HG02623 (cell line): Measurements from ENCODE around the gene JPH2.

Experiments used
- ATAC-seq: cut with Tn5 transposase; IDR thresholded peaks from one replicate; pipeline ENCODE4 v1.9.1; 2021; ENCODE audit warnings: moderate library complexity; ENCODE audit not compliant: unreplicated experiment

The JPH2 gene

DNA sequence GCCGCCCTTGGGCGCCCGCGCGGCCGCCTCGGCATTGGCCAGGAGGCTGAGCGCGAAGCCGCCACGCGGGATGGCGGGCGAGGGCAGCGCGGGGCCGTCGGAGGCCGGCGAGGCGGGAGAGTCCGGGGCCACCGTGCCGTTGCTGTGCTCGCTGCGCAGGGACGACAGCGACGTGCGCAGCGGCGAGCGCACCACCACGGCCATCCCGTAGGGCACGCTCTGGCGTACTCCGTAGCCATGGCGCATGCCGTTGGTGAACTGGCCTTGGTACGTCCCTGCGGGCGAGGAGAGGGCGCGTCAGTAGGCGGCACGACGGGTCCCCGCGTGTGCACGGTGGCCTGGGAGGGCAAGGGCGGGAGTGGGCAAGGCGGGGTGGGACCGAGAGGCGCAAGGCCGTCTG, 26.9 kb downstream of the JPH2 start:
- no peak for ATAC-seq

DNA sequence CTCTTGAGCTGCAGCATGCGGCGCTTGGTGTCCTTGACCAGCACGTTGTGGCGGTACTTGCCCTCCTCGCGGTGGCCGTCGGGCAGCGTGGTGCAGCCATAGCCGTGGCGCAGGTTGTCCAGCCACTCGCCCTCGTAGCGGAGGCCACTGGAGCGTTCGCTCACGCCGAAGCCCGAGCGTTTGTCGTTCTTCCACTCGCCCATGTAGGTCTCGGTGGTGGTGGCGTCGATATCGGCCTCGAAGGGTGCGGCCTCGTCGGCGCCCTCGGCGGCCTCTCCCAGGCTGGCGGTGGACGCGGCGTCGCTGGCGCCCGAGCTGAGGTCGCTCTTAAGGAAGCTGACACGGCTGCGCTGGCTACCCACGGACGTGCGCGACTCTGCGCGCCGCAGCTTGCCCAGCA, 27.3 kb downstream of the JPH2 start:
- ATAC-seq = no peak

DNA sequence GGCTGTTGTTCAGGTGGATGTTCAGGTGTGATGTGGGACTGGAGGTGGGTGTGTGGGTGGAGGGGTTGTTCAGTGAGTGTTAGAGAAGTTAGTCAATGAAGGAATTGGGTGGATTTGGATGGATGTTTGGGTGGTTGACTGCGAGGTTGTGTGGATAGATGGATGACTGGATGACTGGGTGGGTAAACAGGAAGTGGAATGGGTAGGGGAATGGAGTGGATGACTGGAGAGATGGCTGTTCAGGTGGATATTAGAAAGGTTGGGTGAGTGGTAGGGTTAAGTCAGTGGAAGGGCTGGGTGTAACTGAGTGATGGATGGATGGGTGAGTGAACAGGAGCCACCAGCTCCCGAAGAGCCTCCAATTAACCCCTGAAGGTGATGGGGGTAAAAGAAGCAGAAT, 27.9 kb downstream of the JPH2 start:
- ATAC-seq = no peak

DNA sequence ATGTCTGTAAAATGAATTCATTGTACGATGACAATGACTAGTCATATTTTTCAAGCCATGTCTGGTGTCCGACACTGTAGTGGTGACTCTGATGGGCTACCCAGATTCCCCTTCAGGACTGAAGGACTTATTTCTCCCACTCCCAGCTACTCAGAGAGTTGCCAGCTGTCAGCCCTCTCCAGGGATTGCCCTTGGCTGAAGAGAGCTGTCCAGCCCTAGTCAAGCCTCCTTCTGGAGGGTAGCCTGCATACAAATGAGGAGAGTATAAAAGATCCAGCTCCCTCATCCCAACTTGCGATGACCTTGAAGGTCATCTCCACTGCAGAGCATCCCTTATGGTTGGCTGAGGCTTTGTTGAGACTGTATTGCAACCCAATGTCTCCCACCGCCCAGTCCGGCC, 29.9 kb downstream of the JPH2 start:
- ATAC-seq = no peak

DNA sequence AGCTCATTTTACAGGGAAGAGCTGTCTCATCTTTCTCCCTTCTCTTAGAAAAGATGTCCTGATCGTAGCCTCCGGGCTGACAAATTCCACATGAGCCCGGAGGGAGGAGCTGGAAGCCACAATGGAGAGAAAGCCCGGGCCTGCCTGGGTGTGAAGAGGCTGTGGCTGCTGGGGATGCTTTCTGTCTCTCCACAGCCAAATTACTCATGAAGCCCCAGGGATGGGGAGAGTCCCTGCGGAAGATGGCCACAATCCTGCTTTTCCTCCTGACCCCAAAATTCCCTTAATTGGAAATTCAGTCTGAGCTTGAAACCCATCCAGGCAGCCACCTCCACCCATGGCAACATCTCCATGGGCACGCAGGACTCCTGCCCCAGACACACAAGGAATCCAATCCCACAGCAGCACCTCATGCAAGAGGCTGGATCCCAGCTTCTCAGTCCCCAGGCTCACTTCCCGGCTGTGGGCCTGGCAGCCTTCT, 32.4 kb downstream of the JPH2 start:
- no peak for ATAC-seq

DNA sequence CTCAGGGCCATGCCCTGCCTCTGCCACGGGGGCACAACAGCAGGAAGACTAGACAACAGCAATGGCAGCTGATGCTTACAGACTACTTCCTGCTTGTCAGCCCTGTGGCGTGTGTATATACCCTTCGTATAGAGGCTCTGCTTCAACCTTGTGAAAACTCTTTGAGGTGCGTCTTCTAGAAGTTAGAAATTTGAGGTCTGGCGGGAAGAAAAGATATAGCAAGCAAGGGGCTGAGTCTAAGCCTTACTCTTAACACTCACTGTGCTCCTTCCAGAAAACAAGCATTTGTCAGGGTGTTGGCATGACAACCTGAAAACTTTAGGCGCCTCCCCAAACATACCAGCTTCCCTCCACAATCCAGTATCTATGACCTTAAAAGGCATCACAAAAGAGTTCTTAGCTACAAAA, 33.3 kb downstream of the JPH2 start:
- no peak for ATAC-seq

DNA sequence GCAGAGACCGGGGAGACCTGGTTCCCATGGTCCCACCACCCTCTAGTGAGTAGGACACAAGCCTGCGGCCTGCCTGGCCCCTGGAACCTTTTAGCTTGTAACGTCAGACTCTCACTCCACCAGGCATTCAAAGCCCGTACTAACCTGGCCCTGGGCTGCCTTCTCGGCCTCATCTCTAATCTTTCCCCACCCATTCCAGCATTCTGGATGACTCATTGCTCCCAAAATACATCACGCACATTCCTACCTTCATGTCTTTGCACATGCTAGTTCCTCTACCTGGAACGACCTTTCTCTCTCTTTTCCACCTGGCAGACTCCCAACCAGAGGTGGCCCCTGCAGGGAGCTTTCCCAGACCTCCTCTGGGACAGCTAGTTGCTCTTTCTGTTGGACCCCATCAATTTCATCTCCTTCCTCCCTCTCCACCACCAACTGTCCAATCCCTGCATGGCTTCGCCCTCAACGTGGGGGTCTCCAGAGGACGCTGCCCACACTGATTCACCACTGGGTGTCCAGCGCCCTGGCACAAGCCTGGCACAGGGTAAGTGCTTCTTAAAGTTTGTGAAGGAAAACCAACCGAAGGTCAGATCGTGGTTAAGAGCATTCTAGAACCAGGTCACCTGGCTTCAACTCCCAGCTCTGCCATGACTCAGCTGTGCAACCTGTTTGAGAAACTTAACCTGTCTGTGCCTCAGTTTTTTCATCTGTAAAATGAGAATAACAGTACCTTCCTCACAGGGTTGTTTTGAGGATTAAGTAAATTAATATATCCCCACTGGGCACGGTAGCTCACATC, 35.2 kb downstream of the JPH2 start:
- no peak for ATAC-seq

DNA sequence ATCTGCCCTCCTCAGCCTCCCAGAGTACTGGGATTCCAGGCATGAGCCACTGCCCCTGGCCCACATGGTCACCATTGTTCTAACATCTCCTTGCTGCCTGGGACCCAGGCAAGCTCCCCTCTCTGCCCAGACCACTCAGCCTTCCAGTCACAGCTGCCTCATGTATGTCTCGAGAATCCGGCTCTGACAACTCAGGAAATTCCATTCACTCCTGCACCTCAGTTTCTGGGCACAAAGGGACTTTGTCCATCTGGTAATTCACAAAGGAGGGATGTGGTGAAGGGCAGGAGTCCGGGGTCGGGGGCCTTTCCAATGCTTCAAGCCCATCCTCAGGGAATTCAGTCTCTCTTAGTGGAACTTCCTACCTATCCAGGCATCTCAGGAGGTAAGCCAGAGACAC, 40.7 kb downstream of the JPH2 start:
- no peak for ATAC-seq

DNA sequence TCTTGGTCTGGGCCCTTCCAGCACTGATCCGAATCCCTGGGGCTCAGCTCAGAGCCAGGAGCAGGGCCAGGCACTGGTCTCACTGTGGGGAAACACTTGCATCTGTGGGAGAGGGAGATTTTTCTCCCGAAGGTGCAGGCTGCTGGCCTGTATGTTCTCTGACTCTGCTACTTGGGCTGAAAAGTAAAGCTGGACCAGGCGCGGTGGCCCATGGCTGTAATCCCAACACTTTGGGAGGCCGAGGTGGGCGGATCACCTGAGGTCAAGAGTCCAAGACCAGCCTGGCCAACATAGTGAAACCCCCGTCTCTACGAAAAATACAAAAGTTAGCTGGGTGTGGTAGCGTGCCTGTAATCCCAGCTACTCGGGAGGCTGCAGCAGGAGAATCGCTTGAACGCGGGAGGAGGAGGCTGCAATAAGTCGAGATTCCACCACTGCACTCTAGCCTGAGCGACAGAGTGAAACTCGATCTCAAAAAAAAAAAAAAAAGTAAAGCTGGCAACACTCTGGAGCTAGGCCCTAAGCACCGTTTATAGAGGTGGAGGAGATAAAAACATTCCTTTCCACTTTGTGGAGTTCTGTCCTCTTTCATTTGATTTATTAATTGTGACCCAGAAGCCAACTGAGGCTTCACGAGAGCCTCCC, 41.7 kb downstream of the JPH2 start:
- ATAC-seq = no peak

DNA sequence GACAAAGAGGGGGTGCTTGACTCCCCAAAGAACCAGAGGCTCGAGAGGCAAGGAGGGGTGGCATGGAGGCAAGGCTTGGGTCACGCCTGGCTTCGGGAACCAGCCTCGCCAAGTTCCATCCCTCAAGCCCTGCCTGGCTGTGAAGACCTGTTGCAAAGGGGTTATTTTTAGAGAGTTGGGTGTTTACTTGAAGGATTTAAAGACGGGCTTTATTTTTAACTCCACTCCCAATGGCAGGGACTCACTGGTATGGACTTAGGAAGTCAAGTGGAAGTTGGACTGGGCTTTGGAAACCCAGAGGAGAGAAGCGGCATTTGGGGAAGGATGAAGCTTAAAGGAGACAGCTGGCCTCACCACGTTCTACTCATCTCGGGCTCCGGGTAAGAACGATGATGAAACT, 43.1 kb downstream of the JPH2 start:
- ATAC-seq = no peak

DNA sequence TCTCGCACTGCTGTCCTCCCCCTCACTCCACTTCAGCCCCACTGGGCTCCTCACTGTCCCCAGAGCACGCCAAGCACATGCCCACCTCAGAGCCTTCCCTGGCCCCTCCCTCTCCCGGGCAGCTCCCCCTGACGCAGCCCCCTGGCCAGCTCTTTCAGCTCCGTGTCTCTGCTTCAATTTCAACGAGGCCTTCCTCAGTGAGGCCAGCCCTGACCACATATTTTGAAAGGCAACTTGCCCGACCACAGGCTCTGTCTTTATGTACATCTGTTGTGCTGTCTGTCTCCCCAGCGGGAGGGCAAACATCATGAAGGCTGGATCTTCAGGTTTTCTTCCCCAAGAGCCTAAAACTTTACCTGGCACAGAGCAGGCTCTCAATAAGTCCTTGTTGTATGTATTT, 44.6 kb downstream of the JPH2 start:
- no peak for ATAC-seq

DNA sequence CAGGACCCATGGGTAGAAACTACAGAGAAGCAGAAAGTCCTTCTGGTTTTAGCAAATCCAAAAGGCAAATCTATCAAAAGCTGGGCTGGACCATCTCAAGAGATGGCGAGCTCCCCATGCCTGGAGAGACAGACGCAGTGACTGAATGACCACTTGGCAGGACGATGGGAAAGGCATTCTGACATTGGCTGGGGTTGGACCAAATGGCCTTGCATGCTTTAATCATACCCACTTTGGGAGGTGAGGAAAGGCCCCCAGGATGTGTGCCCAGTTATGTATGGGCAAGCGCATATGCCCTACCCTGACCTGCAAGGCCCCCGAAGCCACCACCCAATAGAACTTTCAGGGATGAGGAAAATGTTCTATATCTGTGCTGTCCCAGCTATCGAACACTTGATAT, 45.1 kb downstream of the JPH2 start:
- ATAC-seq = no peak

DNA sequence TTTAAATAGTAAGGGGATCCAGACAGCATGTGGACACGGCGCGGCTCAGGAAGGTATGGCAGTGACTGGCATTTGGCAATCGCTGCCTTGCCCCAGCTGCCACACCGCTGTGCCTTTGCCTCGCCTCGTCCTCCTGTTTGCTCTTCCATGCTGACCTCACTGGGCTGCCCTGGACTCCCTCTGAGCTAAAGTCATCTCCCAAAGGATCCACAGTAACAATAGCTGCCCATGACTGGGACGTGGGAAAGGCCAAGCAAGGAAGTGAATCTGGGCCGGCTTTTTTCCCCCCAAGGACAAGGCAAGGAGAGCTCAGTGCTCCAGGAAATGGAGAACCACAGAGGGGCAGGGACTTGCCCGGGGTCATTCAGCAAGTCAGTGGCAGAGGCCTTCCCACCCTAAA, 48.1 kb downstream of the JPH2 start:
- no peak for ATAC-seq

DNA sequence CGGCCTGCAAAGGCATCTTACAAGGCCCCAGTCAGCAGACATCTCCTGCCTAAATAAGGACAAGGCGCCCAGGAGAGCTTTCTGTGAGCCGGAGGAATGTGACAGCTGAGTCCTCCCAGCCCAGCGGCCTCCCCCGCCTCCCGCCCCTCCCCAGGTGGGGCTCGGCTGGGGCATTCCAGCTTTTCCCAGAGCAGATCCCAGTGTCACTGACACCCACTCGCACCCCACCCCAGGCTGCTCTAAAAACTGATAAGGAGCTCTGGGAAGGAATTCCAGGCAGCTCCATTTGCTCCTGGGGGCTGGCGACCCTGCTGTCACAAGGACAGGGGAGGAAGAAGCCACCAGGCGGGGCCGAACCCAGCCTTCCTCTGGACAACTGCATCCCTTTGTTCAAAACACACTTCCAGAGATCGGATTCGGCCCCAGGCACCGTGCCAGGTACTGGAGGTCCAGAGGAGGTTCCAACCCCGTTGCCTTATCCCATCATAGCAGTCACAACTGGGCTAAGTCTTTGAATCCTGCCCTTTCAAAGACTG, 49.7 kb downstream of the JPH2 start:
- no peak for ATAC-seq

DNA sequence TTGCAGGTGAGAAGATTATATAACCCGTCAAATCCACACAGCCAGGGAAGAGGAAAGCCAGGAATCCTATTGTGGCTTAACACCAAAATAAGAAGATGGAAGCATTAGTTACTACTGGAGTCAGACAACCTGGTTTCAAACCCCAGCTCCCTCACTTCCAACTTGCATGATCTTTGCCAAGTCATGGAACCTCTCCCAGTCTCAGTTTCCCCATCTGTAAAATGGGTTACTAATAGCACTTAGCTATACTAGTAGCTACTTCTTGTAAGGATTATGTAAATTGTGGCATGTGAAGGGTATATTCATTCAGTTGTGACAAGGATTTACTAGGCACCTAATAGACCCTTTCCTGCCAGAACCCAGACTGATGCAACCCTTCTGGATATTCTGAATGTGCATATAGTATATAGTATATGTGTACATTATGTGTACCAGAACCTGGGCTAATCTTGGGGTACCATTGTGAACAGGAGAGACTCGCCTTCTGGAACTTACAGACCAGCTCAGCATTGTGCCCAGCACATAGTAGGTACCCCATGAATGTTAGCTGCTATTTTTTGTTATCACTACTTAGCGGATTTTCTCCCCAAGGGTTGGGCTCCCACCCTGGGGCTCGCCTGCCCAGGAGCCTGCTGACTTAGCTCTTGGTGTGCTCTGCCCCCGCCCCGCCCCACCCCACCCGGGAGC, 50.3 kb downstream of the JPH2 start:
- no peak for ATAC-seq

DNA sequence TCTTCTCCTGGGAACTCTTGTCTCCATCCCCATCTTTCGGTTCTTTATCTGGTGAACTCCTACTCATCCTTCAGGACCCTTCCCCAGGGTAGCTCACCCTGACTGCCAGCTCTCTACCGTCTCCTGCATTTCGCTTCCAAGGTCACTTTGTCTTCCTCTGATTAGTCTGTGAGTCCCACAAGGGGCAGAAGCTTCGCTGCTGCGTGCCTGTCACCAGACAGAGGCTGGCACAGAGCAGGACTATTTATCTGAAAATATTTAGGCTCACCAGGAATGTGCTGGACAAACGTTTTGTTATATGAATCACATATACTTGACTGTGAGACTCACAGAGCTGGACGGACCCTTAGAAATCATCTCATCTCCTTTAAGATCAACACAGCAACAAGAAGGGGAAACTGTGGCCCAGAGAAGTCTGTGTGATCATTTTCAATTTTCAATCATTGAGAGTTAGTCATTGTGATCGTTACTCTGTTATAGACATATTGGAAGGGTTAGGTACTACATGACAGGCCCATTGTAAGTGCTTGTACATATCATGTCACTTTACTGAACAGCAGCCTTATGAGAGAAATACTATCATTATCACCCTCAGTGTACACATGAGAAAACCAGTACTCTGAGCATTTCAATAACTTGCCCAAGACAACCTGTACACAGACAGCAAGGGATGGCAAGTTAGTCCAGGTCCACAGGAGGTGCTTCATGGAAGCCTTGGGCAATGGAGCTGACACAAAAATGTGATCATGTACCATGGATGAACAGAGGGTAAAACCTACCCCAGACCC, 51.4 kb downstream of the JPH2 start:
- no peak for ATAC-seq

DNA sequence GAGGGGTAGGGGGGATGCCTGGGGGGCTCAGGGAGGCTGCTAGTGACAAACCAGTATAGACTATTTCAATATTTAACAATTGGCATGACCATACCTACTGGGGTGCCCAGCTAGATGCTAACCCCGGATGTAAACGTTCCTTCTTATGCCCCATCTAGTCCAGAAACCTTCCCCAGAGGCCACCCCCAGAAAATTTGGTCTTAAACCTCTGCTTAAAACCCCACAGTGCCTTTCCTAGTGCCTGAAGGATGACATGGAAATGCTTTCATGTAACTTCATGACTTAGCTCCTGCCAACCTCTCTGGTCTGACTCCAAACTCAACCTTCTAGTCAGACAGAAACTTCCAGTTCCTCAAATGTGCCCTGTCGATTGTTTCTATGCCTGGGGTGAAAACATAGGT, 52.0 kb downstream of the JPH2 start:
- ATAC-seq = no peak

DNA sequence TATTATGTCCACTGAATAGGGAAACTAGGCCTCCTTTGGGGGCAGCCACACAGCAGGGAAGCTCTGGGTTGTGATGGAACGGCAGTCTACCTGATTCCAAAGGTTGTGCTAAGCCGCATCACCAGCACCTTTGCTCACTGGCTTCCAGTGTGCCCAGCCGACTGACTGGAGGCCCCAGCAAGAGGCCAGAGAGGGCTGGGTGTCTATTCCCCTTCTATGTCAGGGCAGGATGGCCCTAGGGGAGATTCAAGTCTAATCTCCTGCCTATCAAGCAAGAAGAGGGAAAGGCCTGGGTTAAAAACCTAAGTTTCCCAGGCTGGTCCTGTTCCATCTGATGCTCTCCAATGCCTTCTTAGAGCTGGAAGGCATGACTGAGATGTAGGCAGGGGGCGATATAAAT, 53.6 kb downstream of the JPH2 start:
- ATAC-seq = no peak

DNA sequence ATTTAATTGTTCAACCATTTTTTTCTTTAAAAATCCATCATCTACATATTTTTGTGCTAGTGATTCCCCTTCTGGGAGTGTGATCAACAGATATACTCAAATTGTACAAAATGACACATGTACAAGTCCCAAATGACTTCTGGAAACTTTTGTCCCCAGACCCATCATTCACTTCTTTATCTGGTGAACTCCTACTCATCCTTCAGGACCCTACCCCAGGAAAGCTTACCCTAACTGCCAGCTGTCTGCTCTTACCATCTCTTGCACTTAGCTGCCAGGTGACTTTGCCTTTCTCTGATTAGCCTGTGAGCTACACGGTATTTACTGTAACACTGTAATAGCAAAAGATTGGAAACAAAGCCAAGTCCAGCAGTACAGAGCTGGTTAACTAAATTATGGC, 55.3 kb downstream of the JPH2 start:
- no peak for ATAC-seq

DNA sequence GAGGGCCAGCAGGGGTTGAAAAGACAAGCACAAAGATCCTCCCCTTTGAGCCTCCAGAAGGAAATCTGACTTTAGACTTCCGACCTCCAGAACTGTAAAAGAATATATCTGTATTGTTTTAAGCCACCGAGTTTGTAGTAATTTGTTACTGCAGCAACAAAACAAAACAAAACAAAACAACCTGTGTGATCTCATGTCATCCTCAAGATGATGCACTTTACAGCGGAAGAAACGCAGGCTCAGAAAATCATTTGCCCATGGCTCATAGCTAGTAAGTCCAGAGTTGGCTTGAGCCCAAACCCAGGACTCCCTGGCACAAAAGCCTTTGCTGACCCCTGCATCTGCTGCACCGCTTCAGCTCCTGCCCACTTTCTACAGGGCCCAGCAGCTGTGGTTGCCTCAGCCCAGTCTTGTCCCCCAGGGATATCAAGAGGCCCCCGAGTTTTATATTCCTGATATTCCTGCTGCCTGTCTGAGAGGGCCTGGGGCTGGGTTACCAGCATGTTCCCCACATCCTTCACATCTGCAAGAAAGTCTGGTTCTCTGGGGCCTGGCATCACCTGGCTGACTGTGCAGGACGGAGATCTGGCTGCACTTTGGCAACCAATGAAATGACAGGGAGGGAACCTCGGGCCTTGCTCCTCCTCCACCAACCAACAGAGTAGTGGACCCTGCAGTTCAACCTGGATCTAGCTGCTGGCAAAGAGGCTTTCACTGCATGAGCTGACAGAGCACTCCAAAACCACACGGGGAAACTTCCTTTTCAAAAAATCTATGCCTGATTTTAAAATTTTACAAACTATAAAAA, 56.9 kb downstream of the JPH2 start:
- ATAC-seq = no peak
